ENCODE measurements around the gene ZNF253. TPM values are rescaled to one million over a fixed set of nuclear protein-coding genes. Genes with fewer than 3 reads are reported as not detected.

ZNF253 gene
- total and polyA plus RNA-seq, 9 of the 15 experiments (the other 6 are each of a cell fraction or from before 2014, with no cell fraction given): 4.0 to 14.4 (median 7.5) TPM

DNA sequence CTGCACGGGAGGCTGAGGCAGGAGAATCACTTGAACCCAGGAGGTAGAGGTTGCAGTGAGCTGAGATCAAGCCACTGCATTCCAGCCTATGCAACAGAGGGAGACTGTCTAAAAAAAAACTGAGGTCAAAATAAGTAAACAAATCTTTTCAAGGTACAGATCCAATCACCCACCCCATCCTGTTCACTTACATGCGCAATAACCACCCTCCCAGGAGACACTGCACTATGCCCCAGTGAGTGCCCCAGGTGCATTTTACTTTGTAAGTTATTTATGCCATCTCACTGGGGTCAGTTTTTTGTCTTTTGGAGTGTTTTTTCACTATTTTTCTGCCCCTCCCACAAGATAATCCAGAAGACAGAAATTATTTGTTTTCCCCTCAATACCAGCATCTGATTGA is 6.9 kb upstream of the ZNF253 start:
- Histone ChIP-seq H3K9me1 (ENCODE audit: control insufficient read depth, insufficient read depth, low read length) (no peaks in the 10 kb centered on the region), H3K4me3 (no peak overlapping the region), H3K9ac (ENCODE audit: insufficient read depth in 1 of 2, low read depth in 2 of 2, low read length in 2 of 2) (no peak overlapping the region), H3K4me1 (replicated peaks in 1 of 2; ENCODE audit: control insufficient read depth in 2 of 2, insufficient read depth in 2 of 2, low read length in 2 of 2) (peaks cover 0 to 6% of the 10 kb centered on the region in 2 experiments; a peak in 2 of 5 replicates), H3K79me2 (ENCODE audit: control insufficient read depth, insufficient read depth, low read length) (no peaks in the 10 kb centered on the region), H3K36me3 (ENCODE audit: control insufficient read depth, insufficient read depth, low read length) (no peaks in the 10 kb centered on the region), H3K9me3 (replicated peaks; ENCODE audit: control insufficient read depth, insufficient read depth, low read depth, low read length) (peaks cover 3% of the 10 kb centered on the region; the same call in 1 of the 2 replicates), H4K20me1 (replicated peaks; ENCODE audit: control insufficient read depth, insufficient read depth, low read length) (no peaks in the 10 kb centered on the region), H3K4me2 (ENCODE audit: insufficient read depth, low read length) (no peak overlapping the region), H3K27me3 (ENCODE audit: control insufficient read depth in 2 of 2, insufficient read depth in 2 of 2, low read length in 2 of 2) (no peaks in the 10 kb centered on the region), H2AFZ (ENCODE audit: low read depth, low read length) (no peak overlapping the region), H3K27ac (ENCODE audit: extremely low read depth, low read depth, low read length) (no peak overlapping the region)
- DNase-seq (ENCODE audit: extremely low read depth in 1 of 4, low spot score in 3 of 4): no peak
- no peak for ATAC-seq
- no peak for TF ChIP-seq ZNF79 (CRISPR knock-in tag; IDR thresholded peaks at IDR 0.05; ENCODE audit: low read depth)
- no peak for TF ChIP-seq U2AF1 (optimal IDR thresholded peaks at IDR 0.05; ENCODE audit: low read depth, low read length)
- TF ChIP-seq ZNF699 (CRISPR knock-in tag; IDR thresholded peaks at IDR 0.05; ENCODE audit: insufficient replicate concordance): no peak
- no peak for TF ChIP-seq MEF2D (tag; conservative IDR thresholded peaks at IDR 0.05; ENCODE audit: low read depth)
- in situ Hi-C loops (cut with MboI): no loop called here
- 18% methylated on average over 2 of the region's 2 CpGs for WGBS (ENCODE audit: insufficient coverage, low coverage, missing lambda C conversion rate)
- CTCF ChIA-PET (ENCODE audit: low intra/inter-chr PET ratio): no interaction called here
- POLR2A ChIA-PET: no interaction called here
- intact Hi-C loops (cut with micrococcal nuclease): no loop called here
- no peak for FAIRE-seq
- no TSS peak for BruUV-seq (replicated peaks)

DNA sequence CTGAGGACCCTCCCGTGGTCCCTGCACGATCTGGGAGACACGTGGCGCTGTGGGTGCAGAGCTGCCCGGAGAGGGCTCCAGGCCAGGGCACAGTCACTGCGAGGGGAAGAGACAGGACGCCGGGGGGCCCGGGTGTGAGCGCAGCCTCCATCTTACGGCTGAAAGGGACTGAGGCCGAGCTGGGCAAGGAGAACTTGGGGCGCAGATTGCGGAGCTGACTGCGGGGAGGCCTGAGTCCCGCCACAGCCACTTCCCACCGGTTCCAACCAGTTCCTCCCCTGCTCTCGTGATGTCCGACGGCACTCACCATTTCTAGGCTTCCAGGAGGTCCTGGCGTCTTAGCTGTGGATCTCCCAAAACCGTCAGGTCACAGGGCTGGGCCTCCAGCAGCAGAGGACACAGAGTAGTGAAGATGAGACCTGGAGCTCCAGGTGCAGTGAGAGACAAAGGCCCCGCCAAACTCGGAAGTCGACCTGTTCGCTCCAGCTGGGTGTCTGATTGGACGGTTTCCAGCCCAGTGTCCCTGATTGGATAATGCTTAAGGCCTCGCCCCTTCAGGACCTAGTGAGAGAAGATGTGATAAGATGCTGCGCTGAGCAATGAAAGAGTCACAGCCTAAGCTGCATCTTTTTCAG is 4.8 kb upstream of the ZNF253 start:
- Histone ChIP-seq H3K9me1 (ENCODE audit: control insufficient read depth, insufficient read depth, low read length) (no peaks in the 10 kb centered on the region), H3K4me1 (replicated peaks in 1 of 2; ENCODE audit: control insufficient read depth in 2 of 2, insufficient read depth in 2 of 2, low read length in 2 of 2) (peaks cover 0 to 7% of the 10 kb centered on the region in 2 experiments; a peak in 2 of 5 replicates), H3K4me3 (peak overlapping the region; percentile 31), H3K9ac (ENCODE audit: insufficient read depth in 1 of 2, low read depth in 2 of 2, low read length in 2 of 2) (peak overlapping the region in 1 of 2 experiments; percentile 58; a peak in 1 of 4 replicates), H3K27ac (ENCODE audit: extremely low read depth, low read depth, low read length) (no peak overlapping the region), H2AFZ (ENCODE audit: low read depth, low read length) (peak overlapping the region; percentile 82; the same call in 1 of the 2 replicates), H3K36me3 (ENCODE audit: control insufficient read depth, insufficient read depth, low read length) (no peaks in the 10 kb centered on the region), H4K20me1 (replicated peaks; ENCODE audit: control insufficient read depth, insufficient read depth, low read length) (no peaks in the 10 kb centered on the region), H3K79me2 (ENCODE audit: control insufficient read depth, insufficient read depth, low read length) (no peaks in the 10 kb centered on the region), H3K9me3 (replicated peaks; ENCODE audit: control insufficient read depth, insufficient read depth, low read depth, low read length) (peaks cover 3% of the 10 kb centered on the region; the same call in 1 of the 2 replicates), H3K27me3 (ENCODE audit: control insufficient read depth in 2 of 2, insufficient read depth in 2 of 2, low read length in 2 of 2) (no peaks in the 10 kb centered on the region), H3K4me2 (ENCODE audit: insufficient read depth, low read length) (peak overlapping the region; percentile 71)
- in situ Hi-C loops (cut with MboI) (no loop called here), intact Hi-C loops (cut with micrococcal nuclease) (loop anchor here (10.0 kb wide), 1 partner anchor 84 kb away; no protein-coding TSS in a partner anchor)
- DNase-seq (ENCODE audit: extremely low read depth in 1 of 4, low spot score in 3 of 4) (peak; percentile 11 to 49 (median 32)), FAIRE-seq (no peak), ATAC-seq (peak; percentile 34)
- no TSS peak for BruUV-seq (replicated peaks)
- WGBS (ENCODE audit: insufficient coverage, low coverage, missing lambda C conversion rate): 10% methylated on average over 23 of the region's 29 CpGs
- ChIA-PET POLR2A (interaction anchor here (1.7 kb wide), 1 partner anchor 10 kb away, joined by 5 read pairs; no protein-coding TSS in a partner anchor), CTCF (ENCODE audit: low intra/inter-chr PET ratio) (no interaction called here)
- TF ChIP-seq CTBP1 (IDR thresholded peaks at IDR 0.05; ENCODE audit: borderline replicate concordance) (peak; percentile 33; the same call in 1 of the 2 replicates), FOS (IDR thresholded peaks at IDR 0.05; ENCODE audit: extremely low read depth, insufficient read length) (peak; percentile 46), GTF2B (IDR thresholded peaks at IDR 0.05; ENCODE audit: extremely low read depth, insufficient read length) (no peak)
- TF ChIP-seq, protein P1, sequence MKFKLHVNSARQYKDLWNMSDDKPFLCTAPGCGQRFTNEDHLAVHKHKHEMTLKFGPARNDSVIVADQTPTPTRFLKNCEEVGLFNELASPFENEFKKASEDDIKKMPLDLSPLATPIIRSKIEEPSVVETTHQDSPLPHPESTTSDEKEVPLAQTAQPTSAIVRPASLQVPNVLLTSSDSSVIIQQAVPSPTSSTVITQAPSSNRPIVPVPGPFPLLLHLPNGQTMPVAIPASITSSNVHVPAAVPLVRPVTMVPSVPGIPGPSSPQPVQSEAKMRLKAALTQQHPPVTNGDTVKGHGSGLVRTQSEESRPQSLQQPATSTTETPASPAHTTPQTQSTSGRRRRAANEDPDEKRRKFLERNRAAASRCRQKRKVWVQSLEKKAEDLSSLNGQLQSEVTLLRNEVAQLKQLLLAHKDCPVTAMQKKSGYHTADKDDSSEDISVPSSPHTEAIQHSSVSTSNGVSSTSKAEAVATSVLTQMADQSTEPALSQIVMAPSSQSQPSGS (CRISPR knock-in tag; IDR thresholded peaks at IDR 0.05): no peak

Measured in K562 (cell line).